ENCODE measurements around the gene TOMM34.

TOMM34 gene

DNA sequence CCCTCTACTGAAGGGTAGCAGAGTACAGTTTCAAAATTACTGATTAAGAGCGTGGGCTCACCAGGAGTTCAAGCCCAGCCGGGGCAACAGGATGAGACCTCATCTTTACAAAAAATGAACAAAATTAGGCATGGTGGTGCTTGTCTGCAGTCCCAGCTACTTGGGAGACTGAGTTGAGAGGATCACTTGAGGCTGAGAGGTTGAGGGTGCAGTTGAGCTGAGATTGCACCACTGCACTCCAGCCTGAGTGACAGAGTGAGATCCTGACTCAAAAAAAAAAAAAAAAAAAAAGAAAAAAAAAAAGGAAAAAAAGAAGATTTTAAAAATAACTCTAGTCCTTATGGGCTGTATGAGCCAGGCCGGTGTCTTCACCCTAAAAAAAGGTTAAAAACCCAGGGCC lies 31.6 kb downstream of the TOMM34 start:
- no peak for DNase-seq

DNA sequence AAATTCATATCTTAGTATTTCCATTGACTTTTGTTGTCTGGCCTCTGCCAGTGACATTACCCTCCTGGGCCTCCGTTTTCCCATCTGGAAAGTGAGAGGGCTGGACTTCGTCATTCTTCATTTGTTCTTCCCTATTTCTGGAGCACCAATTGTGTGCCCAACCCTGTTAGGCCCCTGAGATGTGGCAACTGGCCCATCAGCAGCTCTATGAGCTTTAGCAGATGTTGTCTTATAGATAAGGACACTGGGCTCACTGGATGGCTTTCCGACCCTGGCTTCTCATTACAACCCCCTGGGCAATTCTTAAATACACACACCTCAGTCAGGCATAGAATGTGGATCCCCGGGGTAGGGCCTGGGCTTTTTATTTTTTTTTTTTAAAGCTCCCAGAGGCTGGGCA lies 35.7 kb downstream of the TOMM34 start:
- DNase-seq, result no peak

- DNase-seq, result no peak
Observed at GRCh38 chr20:44921447-44921846, 38.8 kb downstream of the TOMM34 start.

- DNase-seq, result no peak
Observed at GRCh38 chr20:44918761-44919160, 41.4 kb downstream of the TOMM34 start.

GRCh38 chr20:44918342-44918741 lies 41.9 kb downstream of the TOMM34 start:
- DNase-seq, result no peak

GRCh38 chr20:44917399-44917798 lies 42.8 kb downstream of the TOMM34 start:
- DNase-seq, result no peak

- no peak for DNase-seq
Observed at GRCh38 chr20:44916586-44916985, 43.6 kb downstream of the TOMM34 start.

GRCh38 chr20:44914924-44915323 lies 45.3 kb downstream of the TOMM34 start:
- no peak for DNase-seq

- DNase-seq, result no peak
Observed at GRCh38 chr20:44912189-44912588, 48.0 kb downstream of the TOMM34 start.

GRCh38 chr20:44911264-44911921 lies 48.8 kb downstream of the TOMM34 start:
- no peak for DNase-seq

- no peak for DNase-seq
Observed at GRCh38 chr20:44910690-44911262, 49.4 kb downstream of the TOMM34 start.

GRCh38 chr20:44909872-44910689 lies 50.1 kb downstream of the TOMM34 start, which contains the start of gene PABPC1L:
PABPC1L (plus strand) TSS chr20:44910060; CDS start chr20:44910144, 84 bp downstream.
- no peak for DNase-seq

DNA sequence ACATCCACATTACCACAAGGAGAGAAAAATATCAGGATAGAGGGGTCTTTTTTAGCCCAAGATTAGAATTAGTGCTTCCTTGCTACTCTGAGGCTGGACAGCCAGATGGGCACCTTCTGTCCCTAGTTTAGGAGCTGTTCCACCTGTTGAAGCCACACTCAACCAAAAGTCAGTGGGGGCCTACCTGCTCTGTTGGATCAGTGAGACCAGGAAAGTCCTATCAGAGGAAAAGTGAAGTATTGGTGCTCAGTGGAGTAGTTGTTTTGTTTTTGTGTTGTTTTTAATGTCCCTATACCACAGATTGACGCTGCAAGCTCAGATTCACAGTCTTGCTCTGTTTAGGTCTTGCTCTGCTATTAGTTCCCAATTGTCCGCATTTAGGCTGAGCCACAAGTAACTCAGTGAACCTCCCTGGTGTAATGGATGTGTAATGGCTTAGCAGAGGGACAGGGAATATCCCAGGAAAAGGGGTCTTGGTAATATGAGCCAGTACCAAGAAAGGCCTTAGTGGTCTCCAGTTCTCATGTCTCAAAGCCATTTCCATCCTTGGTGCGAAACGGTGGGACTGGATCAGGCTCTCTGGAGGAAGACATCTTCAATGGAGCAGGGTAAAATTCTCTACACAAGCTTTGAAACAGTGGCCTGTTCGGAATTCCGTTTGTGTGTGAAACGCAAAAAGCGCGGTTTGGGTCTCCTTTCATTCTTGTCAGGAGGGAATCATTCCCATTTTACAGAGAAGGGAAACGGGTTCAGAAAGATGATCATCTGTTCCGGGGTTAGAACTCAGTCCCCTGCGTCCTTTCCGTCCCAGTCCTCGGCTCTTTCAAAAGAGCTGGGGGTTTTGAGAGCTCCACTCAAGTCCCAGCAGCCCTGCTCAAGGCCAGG lies 51.0 kb downstream of the TOMM34 start:
- DNase-seq, result no peak

GRCh38 chr20:44904377-44904776 lies 55.8 kb downstream of the TOMM34 start:
- DNase-seq, result no peak

DNA sequence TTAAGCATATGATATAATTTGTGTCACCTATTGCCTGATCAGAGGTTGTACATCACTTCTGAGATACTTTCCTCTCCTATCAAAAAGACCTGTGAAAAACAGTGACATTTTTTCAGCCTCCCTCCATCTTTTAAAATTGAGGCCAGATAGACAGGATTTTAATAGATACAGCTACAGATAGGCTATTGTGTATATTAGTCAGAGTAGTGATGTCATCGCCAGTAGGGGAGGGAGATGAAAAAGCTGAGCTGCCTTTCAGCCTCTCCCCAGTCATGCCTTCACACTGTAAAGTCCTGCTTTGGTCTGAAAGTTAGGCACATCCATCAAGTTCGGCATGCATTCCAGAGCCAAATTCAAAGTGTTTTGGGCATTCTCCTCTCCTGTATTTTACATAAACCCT lies 58.2 kb downstream of the TOMM34 start:
- DNase-seq, result no peak

DNA sequence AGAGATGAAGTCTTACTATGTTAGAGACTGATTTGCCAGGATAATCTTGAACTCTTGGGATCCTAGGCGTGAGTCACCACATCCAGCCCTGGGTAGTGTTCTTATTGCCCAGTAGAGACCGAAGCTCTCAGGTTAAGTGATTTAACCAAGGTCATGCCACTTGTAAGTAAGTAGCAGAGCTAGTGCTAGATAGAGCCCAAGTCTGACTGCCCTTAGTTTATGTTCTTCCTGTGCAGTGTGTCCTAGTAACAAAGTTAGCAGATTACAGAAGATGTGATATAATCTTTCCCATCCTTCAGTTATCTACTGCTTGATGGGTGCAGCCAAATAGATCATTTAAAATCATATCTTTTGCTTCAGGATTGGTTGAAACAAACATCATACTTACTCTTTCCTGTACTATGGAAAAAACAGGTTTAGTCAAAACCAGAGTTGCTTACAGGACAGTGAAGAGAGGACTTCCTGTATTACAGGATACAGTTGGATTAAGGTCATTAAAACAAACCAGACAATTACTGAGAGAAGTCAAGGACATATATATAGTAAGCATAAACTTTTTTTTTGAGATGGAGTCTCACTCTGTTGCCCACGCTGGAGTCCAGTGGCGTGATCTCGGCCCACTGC lies 59.9 kb downstream of the TOMM34 start:
- DNase-seq, result no peak

GRCh38 chr20:44897133-44897532 lies 63.1 kb downstream of the TOMM34 start:
- DNase-seq, result no peak

- DNase-seq, result no peak
Observed at GRCh38 chr20:44896583-44896982, 63.6 kb downstream of the TOMM34 start.

- no peak for DNase-seq
Observed at GRCh38 chr20:44894959-44895358, 65.2 kb downstream of the TOMM34 start.

Measured in NCI-H1694 (cell line).